SK-N-SH treated with all-trans-retinoic acid at 6 μM for 48 hours (cell line): ENCODE results near the gene TNFRSF18.

Experiments used
- ARNTL ChIP-seq: fragments of 450-650 bp; formaldehyde crosslinking; IDR thresholded peaks from 2 replicates; pipeline ENCODE4 v1.5.0; 2020; ENCODE audit warnings: low read depth, mild to moderate bottlenecking, moderate library complexity, borderline replicate concordance
- TCF4 ChIP-seq: fragments of 250-450 bp; sonication (Bioruptor Pico); IDR thresholded peaks from 2 replicates; pipeline ENCODE4 v1.8.0; 2021; ENCODE audit warnings: mild to moderate bottlenecking, moderate library complexity, borderline replicate concordance
- ZC3H10 ChIP-seq: fragments of 250-450 bp; sonication (Bioruptor Pico); IDR thresholded peaks from 2 replicates; pipeline ENCODE4 v1.5.1; 2021; ENCODE audit warnings: mild to moderate bottlenecking, moderate library complexity
- ZFP3 ChIP-seq: fragments of 250-450 bp; sonication (Bioruptor Pico); IDR thresholded peaks from 2 replicates; pipeline ENCODE4 v1.5.0; 2020; ENCODE audit warnings: mild to moderate bottlenecking, moderate library complexity
- ZFP30 ChIP-seq: fragments of 450-650 bp; formaldehyde crosslinking; IDR thresholded peaks from 2 replicates; pipeline ENCODE4 v1.5.0; 2022; ENCODE audit warnings: mild to moderate bottlenecking, moderate library complexity
- ZNF565 ChIP-seq: fragments of 450-650 bp; formaldehyde crosslinking; conservative IDR thresholded peaks from 2 replicates; pipeline ENCODE4 v1.5.0; 2020; ENCODE audit warnings: low read depth, mild to moderate bottlenecking, moderate library complexity
- TF ChIP-seq, protein P1 (sequence below): fragments of 250-450 bp; sonication (Bioruptor Pico); IDR thresholded peaks from 2 replicates; pipeline ENCODE4 v1.5.1; 2021; ENCODE audit warnings: mild to moderate bottlenecking, moderate library complexity
- TF ChIP-seq, protein P2 (sequence below): fragments of 250-450 bp; sonication (Bioruptor Pico); IDR thresholded peaks from 2 replicates; pipeline ENCODE4 v1.8.0; 2021; ENCODE audit warnings: low read depth, mild to moderate bottlenecking, moderate library complexity, borderline replicate concordance
- TF ChIP-seq, protein P3 (sequence below): fragments of 250-450 bp; sonication (Bioruptor Pico); IDR thresholded peaks from 2 replicates; pipeline ENCODE4 v1.8.0; 2020; ENCODE audit warnings: mild to moderate bottlenecking, moderate library complexity, borderline replicate concordance
- TF ChIP-seq, protein P4 (sequence below): fragments of 250-450 bp; sonication (Bioruptor Pico); IDR thresholded peaks from 2 replicates; pipeline ENCODE4 v1.5.1; 2020; ENCODE audit warnings: low read depth, mild to moderate bottlenecking, moderate library complexity

DNA sequence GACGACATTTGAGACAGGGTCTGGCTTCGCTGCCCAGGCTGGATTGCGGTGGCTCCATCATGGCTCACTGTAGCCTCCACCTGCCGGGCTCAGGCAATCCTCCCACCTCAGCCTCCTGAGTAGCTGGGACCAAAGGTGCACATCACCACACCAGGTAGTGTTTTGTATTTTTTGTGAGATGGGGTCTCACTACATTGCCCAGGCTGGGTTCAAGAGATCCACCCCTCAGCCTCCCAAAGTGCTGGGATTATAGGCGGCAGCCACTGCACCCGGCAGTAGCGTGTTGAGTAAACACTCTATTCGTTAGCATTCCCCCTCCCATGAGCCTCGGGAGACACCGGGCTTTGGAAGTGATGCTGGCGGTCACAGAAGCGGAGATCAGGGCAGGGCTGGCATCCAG lies 46.9 kb upstream of the TNFRSF18 start:
- no peak for TF ChIP-seq ZFP30 (CRISPR knock-in tag)
- TF ChIP-seq, protein P1, sequence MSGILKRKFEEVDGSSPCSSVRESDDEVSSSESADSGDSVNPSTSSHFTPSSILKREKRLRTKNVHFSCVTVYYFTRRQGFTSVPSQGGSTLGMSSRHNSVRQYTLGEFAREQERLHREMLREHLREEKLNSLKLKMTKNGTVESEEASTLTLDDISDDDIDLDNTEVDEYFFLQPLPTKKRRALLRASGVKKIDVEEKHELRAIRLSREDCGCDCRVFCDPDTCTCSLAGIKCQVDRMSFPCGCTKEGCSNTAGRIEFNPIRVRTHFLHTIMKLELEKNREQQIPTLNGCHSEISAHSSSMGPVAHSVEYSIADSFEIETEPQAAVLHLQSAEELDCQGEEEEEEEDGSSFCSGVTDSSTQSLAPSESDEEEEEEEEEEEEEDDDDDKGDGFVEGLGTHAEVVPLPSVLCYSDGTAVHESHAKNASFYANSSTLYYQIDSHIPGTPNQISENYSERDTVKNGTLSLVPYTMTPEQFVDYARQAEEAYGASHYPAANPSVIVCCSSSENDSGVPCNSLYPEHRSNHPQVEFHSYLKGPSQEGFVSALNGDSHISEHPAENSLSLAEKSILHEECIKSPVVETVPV (CRISPR knock-in tag): no peak
- TF ChIP-seq, protein P2, sequence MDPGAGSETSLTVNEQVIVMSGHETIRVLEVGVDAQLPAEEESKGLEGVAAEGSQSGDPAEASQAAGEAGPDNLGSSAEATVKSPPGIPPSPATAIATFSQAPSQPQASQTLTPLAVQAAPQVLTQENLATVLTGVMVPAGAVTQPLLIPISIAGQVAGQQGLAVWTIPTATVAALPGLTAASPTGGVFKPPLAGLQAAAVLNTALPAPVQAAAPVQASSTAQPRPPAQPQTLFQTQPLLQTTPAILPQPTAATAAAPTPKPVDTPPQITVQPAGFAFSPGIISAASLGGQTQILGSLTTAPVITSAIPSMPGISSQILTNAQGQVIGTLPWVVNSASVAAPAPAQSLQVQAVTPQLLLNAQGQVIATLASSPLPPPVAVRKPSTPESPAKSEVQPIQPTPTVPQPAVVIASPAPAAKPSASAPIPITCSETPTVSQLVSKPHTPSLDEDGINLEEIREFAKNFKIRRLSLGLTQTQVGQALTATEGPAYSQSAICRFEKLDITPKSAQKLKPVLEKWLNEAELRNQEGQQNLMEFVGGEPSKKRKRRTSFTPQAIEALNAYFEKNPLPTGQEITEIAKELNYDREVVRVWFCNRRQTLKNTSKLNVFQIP: no peak
- no peak for TF ChIP-seq ZFP3 (CRISPR knock-in tag)
- TF ChIP-seq ZC3H10 (CRISPR knock-in tag): no peak
- TF ChIP-seq, protein P3, sequence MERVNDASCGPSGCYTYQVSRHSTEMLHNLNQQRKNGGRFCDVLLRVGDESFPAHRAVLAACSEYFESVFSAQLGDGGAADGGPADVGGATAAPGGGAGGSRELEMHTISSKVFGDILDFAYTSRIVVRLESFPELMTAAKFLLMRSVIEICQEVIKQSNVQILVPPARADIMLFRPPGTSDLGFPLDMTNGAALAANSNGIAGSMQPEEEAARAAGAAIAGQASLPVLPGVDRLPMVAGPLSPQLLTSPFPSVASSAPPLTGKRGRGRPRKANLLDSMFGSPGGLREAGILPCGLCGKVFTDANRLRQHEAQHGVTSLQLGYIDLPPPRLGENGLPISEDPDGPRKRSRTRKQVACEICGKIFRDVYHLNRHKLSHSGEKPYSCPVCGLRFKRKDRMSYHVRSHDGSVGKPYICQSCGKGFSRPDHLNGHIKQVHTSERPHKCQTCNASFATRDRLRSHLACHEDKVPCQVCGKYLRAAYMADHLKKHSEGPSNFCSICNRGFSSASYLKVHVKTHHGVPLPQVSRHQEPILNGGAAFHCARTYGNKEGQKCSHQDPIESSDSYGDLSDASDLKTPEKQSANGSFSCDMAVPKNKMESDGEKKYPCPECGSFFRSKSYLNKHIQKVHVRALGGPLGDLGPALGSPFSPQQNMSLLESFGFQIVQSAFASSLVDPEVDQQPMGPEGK (CRISPR knock-in tag): no peak
- TF ChIP-seq ZNF565 (CRISPR knock-in tag): no peak
- TF ChIP-seq ARNTL: no peak
- TF ChIP-seq TCF4 (CRISPR knock-in tag): no peak
- TF ChIP-seq, protein P4, sequence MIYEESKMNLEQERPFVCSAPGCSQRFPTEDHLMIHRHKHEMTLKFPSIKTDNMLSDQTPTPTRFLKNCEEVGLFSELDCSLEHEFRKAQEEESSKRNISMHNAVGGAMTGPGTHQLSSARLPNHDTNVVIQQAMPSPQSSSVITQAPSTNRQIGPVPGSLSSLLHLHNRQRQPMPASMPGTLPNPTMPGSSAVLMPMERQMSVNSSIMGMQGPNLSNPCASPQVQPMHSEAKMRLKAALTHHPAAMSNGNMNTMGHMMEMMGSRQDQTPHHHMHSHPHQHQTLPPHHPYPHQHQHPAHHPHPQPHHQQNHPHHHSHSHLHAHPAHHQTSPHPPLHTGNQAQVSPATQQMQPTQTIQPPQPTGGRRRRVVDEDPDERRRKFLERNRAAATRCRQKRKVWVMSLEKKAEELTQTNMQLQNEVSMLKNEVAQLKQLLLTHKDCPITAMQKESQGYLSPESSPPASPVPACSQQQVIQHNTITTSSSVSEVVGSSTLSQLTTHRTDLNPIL (CRISPR knock-in tag): no peak
